ENCODE data around the gene PCTP.

The PCTP gene

DNA sequence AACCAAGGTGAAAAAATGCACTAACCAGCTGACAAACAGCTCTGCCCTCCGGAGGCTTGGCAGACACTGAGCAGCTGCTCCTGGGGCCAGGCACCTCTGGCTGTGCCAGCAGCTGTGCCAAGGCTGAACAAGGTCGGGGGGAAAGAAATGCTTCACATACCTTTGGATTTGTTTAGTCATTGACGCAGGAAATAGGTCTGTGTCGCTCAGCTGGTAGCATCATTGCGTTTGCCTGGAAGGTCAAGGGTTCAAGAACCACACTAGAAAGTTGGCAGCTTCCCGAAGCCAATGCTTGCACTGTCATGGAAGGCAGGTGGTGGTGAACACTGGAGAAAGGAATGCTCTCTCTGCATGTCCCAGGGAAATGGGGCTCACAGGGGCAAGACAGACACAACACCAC is 63.5 kb downstream of the PCTP start:
- no peak overlapping the region for H3K27ac ChIP-seq (ENCODE audit: low read length)
- H3K27me3 ChIP-seq (ENCODE audit: insufficient read depth, low read length), result no peaks in the 10 kb centered on the region
- H3K4me3 ChIP-seq (ENCODE audit: low read length), result no peak overlapping the region
- H3K9ac ChIP-seq (ENCODE audit: low read depth, low read length), result no peak overlapping the region
- no peaks in the 10 kb centered on the region for H3K36me3 ChIP-seq (ENCODE audit: insufficient read depth, low read depth, low read length)
- no peaks in the 10 kb centered on the region; the same call in 1 of the 2 replicates for H3K9me3 ChIP-seq (ENCODE audit: insufficient read depth, low read depth, low read length)
- no peaks in the 10 kb centered on the region for H3K4me1 ChIP-seq (ENCODE audit: insufficient read depth, low read length)

DNA sequence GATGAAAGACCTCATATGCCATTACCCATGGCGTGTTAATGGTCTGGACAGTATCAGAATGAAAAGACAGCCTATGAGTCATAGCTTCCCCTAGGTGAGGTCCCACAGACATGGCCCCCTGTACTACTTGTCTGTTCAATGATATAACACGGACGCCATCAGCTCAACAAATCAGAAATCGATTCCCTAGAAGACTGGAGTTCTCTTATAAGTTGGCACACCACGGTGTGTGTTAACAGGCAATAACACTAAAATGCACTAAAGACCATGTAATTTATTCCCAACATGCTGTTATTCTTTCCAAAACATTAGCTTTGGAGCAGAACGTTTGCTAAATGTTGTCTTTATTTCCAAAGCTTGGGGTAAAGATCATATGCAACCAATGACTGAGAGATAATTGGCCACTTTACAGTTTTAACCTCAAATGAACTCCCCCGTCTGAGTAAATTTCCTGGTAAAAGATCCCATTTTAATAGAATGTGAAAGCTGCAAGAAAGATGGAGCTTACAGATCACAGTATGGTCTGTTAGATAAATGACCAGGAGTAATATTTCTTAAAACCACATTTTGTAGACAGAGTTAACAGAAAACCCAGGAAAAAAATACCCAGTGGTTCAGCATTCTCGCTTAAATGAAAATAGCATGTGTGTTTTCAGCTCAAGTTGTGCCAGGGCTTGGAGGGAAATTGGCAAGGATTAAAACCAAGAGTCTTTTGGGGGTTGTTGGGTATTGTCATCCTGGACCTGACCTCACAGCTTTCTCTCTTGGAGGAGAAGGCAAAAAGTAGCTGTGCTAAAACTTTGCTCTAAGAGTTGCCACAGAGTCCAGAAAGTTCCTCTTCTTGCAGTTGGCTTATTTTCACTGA is 65.9 kb downstream of the PCTP start:
- Histone ChIP-seq H3K27ac (ENCODE audit: low read length) (no peak overlapping the region), H3K9me3 (ENCODE audit: insufficient read depth, low read depth, low read length) (no peaks in the 10 kb centered on the region; the same call in 1 of the 2 replicates), H3K4me3 (ENCODE audit: low read length) (no peak overlapping the region), H3K27me3 (ENCODE audit: insufficient read depth, low read length) (no peaks in the 10 kb centered on the region), H3K4me1 (ENCODE audit: insufficient read depth, low read length) (no peaks in the 10 kb centered on the region), H3K9ac (ENCODE audit: low read depth, low read length) (no peak overlapping the region), H3K36me3 (ENCODE audit: insufficient read depth, low read depth, low read length) (no peaks in the 10 kb centered on the region)

DNA sequence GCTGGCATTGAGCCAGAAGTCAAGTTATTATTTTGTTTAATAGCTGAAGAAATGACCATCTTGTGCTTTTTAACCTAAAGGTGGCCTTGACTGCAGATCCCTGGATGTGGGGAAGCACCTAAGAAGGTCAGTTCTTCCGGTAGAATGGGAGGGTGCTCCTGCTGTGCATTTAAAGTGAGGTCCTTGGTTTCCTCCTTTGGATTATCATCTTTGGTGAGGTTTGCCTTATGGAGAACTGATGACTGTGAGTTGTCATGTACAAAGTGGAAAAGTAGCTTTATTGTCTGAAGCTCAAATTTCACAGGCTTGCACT is 66.5 kb downstream of the PCTP start:
- Histone ChIP-seq H3K9me3 (ENCODE audit: insufficient read depth, low read depth, low read length) (no peaks in the 10 kb centered on the region; the same call in 1 of the 2 replicates), H3K9ac (ENCODE audit: low read depth, low read length) (no peak overlapping the region), H3K4me1 (ENCODE audit: insufficient read depth, low read length) (no peaks in the 10 kb centered on the region), H3K27ac (ENCODE audit: low read length) (no peak overlapping the region), H3K27me3 (ENCODE audit: insufficient read depth, low read length) (no peaks in the 10 kb centered on the region), H3K36me3 (ENCODE audit: insufficient read depth, low read depth, low read length) (no peaks in the 10 kb centered on the region), H3K4me3 (ENCODE audit: low read length) (no peak overlapping the region)

DNA sequence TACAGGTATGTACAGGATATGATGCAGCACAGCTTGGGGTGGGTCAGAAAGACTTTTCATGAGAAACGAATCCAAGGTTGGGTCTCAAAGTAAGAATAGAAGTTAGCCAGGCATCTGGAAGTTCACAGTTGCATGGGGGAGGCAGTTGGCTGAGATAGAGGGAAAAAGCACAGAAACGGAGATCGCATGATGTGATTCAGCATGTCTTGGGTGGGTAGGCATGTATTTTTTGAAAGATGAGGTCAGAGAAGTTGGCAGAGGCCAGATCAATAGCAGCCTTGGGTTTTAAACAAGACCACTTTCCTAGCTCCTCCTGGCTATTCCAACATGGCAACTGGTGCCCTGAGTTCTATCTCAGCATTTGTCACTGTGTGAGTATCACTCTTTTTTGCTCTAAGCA is 67.2 kb downstream of the PCTP start:
- H3K27ac ChIP-seq (ENCODE audit: low read length), result no peak overlapping the region
- H3K4me1 ChIP-seq (ENCODE audit: insufficient read depth, low read length), result no peaks in the 10 kb centered on the region
- no peak overlapping the region for H3K9ac ChIP-seq (ENCODE audit: low read depth, low read length)
- no peaks in the 10 kb centered on the region for H3K36me3 ChIP-seq (ENCODE audit: insufficient read depth, low read depth, low read length)
- no peak overlapping the region for H3K4me3 ChIP-seq (ENCODE audit: low read length)
- H3K9me3 ChIP-seq (ENCODE audit: insufficient read depth, low read depth, low read length), result no peaks in the 10 kb centered on the region; the same call in 1 of the 2 replicates
- H3K27me3 ChIP-seq (ENCODE audit: insufficient read depth, low read length), result no peaks in the 10 kb centered on the region

DNA sequence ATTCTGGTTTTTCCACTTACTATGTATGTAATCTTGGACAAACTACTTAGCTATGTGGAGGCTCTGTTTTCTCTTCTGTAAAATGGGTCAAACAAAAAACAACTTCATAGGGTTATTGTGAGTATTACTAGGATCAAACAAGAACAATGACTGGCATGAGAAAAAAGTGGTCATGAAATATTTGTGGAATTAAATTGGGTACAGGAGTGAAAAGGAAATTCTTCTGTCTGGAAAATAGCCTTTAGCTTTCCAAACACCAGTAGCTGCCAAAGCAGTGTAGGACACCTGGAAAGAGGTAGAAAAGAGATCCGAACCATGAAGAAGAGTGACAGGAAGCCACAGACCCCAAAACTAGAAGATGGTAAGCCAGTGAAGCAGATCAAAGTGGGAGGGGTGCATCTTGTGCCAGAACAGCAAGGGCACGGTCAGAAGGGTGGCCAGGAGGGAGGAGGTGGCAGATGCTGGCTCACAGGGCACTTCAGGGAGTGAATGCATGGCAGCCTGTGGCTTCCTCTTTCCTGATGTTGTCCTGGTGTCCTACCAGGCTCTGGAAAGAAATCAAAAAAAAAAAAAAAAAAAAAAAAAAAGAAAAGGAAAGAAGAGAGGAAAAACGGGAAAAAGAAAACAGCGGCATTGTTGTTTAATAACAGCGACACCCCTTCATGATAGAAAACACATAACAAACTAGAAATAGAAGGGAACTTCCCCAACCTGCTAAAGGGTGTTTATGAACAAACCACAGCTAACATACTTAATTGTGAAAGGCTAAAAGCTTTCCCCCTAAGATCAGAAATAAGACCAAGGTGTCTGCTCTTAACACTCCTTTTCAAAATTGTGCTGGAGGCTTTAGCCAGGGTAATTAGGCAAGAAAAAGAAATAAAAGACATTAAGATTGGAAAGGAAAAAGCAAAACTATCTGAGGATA is 67.9 kb downstream of the PCTP start:
- no peaks in the 10 kb centered on the region for H3K27me3 ChIP-seq (ENCODE audit: insufficient read depth, low read length)
- H3K4me3 ChIP-seq (ENCODE audit: low read length), result no peak overlapping the region
- no peaks in the 10 kb centered on the region for H3K4me1 ChIP-seq (ENCODE audit: insufficient read depth, low read length)
- H3K9me3 ChIP-seq (ENCODE audit: insufficient read depth, low read depth, low read length), result no peaks in the 10 kb centered on the region; the same call in 1 of the 2 replicates
- H3K27ac ChIP-seq (ENCODE audit: low read length), result no peak overlapping the region
- no peak overlapping the region for H3K9ac ChIP-seq (ENCODE audit: low read depth, low read length)
- no peaks in the 10 kb centered on the region for H3K36me3 ChIP-seq (ENCODE audit: insufficient read depth, low read depth, low read length)

DNA sequence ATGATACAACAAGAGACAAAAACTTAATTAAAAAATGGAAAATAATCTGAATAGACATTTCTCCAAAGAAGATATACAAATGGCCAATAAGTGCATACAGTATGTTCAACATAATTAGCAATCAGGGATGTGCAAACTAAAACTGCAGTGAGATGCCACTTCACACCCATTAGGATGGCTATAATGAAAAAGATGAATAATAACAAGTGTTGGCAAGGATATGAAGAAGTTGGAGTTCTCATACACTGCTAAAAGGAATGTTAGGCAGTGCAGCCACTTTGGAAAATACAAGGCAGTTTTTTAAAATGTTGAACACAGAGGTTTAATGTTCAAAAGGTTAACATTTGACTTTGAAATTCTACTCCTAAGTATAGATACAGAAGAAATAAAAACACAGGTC is 69.8 kb downstream of the PCTP start:
- Histone ChIP-seq H3K36me3 (ENCODE audit: insufficient read depth, low read depth, low read length) (no peaks in the 10 kb centered on the region), H3K27me3 (ENCODE audit: insufficient read depth, low read length) (no peaks in the 10 kb centered on the region), H3K9ac (ENCODE audit: low read depth, low read length) (no peak overlapping the region), H3K27ac (ENCODE audit: low read length) (no peak overlapping the region), H3K9me3 (ENCODE audit: insufficient read depth, low read depth, low read length) (no peaks in the 10 kb centered on the region; the same call in 1 of the 2 replicates), H3K4me1 (ENCODE audit: insufficient read depth, low read length) (no peaks in the 10 kb centered on the region), H3K4me3 (ENCODE audit: low read length) (no peak overlapping the region)

DNA sequence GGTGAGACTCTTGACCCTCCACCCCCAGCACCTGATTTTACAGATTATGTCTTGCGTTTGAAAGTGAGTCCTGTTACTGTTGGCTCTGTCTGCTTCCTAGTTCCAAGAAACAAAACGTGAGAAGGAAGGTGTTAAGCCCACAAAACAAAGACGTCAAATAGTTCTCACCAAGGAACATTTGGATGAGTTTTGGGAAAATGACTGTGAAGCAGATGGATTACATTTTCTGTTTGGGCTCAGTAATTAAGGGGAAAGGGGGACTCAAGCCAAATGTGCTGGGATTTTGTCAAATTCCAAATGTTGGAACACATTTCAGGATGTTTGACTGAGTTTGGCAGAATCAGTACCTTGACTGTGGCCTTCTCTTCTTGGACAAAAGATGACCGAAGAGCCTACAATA is 71.2 kb downstream of the PCTP start:
- no peak overlapping the region for H3K27ac ChIP-seq (ENCODE audit: low read length)
- H3K9me3 ChIP-seq (ENCODE audit: insufficient read depth, low read depth, low read length), result no peaks in the 10 kb centered on the region; the same call in 1 of the 2 replicates
- H3K4me1 ChIP-seq (ENCODE audit: insufficient read depth, low read length), result no peaks in the 10 kb centered on the region
- no peaks in the 10 kb centered on the region for H3K27me3 ChIP-seq (ENCODE audit: insufficient read depth, low read length)
- H3K9ac ChIP-seq (ENCODE audit: low read depth, low read length), result no peak overlapping the region
- H3K4me3 ChIP-seq (ENCODE audit: low read length), result no peak overlapping the region
- no peaks in the 10 kb centered on the region for H3K36me3 ChIP-seq (ENCODE audit: insufficient read depth, low read depth, low read length)

DNA sequence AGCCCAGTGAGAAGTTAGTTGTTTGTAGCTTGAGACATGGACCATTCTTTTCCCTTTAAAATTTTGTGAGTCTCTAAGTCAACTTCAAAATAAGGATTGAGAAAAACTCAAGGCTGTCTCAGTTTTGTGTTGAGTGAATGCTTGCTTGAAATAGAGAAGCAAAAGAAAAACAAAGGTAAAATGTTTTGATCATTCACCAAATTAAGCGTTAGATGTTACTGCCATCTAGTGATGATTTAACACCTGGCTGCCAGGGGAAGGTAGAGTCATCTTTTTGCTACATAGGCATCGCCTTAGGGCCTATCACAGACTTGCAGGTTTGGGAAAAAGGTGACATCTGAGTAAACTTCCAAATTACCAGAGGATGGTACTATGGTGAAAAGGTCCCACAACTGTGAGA is 74.4 kb downstream of the PCTP start:
- Histone ChIP-seq H3K4me3 (ENCODE audit: low read length) (no peak overlapping the region), H3K27ac (ENCODE audit: low read length) (no peak overlapping the region), H3K36me3 (ENCODE audit: insufficient read depth, low read depth, low read length) (no peaks in the 10 kb centered on the region), H3K9me3 (ENCODE audit: insufficient read depth, low read depth, low read length) (no peaks in the 10 kb centered on the region), H3K27me3 (ENCODE audit: insufficient read depth, low read length) (no peaks in the 10 kb centered on the region), H3K9ac (ENCODE audit: low read depth, low read length) (no peak overlapping the region), H3K4me1 (ENCODE audit: insufficient read depth, low read length) (no peaks in the 10 kb centered on the region)
